Jurkat, Clone E6-1 (cell line): ENCODE results near the gene PLXNA4.

Experiments
- DNase-seq: peaks from one replicate; pipeline ENCODE4 v3.0.0-alpha.2; 2011; ENCODE audit warnings: low read depth, low spot score
- H3K4me3 ChIP-seq: 2 replicates; pipeline ENCODE4 v1.5.1; 2011; ENCODE audit warnings: mild to moderate bottlenecking, low read length, control low read depth, moderate library complexity

The PLXNA4 gene

DNA sequence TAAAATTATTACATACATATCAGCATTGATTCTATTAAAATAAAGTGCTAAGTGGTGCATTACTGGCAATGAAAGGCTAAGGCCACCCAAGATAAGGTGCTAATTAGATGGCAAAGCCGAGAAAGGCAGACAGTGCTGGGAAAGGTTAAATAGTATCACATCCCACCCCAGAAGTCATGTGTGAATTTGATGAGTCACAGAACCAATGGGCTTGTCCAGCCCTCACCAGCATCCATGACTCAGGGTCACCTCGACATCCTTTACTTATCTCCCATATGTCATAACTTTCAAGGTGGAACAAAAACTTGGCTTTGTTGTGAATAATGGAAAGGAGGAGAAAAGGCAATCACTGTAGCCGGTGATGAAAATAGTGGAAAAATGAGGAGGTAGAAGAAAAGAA lies 459.1 kb downstream of the PLXNA4 start:
- H3K4me3 ChIP-seq, result no peak overlapping the region
- no peak for DNase-seq

DNA sequence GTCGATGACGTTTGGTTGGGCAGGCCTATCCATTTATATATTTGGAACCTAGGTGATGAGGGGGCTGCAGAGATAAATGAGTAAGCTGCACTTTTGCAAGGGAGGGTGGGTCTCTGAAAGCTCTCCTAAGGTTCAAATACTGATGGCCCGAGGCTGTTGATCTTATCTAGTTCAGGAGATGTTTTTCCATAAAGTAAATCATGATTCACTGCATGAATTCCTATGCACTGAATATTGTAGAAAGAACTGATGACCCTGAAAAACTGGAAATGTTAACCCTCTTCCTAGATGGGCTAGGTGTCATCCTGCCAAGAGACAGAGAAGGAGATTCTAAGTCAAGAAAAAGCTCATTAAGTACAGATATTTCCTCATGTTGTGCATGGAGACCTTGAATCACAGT lies 459.9 kb downstream of the PLXNA4 start:
- no peak for DNase-seq

DNA sequence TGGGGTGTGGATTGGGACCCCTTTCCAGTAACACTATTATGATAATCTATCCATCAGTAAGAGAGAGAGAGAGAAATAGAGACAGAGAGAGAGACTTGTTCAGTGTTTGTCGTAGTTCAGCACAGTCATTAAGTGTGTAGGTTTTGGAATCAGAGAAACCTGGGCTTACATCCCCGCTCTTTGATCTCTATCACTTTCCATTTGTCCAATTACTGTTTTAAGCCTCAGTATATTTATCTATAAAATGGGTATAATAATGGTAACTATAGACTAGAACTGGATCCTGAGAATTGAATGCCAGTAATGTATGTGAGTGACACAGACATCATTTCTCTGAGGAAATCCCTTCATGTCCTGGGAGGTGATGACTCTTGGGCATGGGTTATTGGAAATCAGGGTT lies 460.5 kb downstream of the PLXNA4 start:
- DNase-seq, result no peak

More for the DNA sequence above, 459.9 kb downstream of the PLXNA4 start:
- H3K4me3 ChIP-seq, result no peak overlapping the region

GRCh38 chr7:132115028-132115427 lies 461.2 kb downstream of the PLXNA4 start:
- no peak overlapping the region for H3K4me3 ChIP-seq
- no peak for DNase-seq

More for the DNA sequence above, 460.5 kb downstream of the PLXNA4 start:
- H3K4me3 ChIP-seq, result no peak overlapping the region

- DNase-seq, result no peak
- H3K4me3 ChIP-seq, result no peak overlapping the region
Measured at GRCh38 chr7:132114411-132114810, 461.9 kb downstream of the PLXNA4 start.

- DNase-seq, result no peak
- H3K4me3 ChIP-seq, result no peak overlapping the region
Measured at GRCh38 chr7:132113536-132114371, 462.5 kb downstream of the PLXNA4 start.

DNA sequence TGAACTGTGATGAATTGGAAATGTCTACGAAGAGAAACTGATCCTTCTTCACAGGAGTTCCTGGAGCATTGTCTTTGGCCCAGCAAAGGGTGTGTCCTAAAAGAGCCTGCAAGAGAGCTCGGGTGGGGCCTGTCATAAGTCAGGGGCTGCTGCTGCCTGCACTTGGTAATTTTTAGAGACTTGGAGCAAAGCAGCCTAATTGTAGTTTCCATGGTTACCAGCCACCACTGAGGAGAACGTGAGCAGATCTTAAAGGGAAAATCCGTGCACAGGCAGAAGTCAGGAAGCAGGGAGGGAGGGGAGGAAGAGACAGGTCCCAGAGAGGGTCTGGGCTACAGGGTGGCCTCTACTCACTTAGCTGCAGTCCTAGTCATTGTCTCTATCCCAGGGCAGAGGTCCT lies 463.6 kb downstream of the PLXNA4 start:
- H3K4me3 ChIP-seq, result no peak overlapping the region
- no peak for DNase-seq

DNA sequence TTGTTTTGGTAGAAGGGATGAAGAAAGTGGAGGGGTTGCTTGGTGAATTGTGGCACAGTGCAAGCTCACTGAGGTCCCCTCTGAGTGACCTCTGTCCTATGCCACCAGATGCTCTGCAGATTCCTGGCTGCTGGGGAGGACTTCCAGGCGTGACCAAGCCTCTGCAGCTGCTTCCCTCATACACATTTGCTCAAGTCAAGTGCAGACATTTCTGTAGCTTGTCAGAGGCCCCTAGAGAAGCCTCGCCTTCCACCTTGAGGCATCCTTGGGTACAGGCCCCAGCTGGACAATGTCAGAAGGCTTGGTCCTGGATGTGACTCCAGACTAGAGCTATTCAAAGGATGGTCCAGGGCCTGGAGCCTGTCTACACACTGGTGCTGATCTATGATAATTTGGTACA lies 464.2 kb downstream of the PLXNA4 start:
- DNase-seq, result no peak
- H3K4me3 ChIP-seq, result no peak overlapping the region

- DNase-seq, result no peak
- H3K4me3 ChIP-seq, result no peak overlapping the region
Measured at GRCh38 chr7:132110692-132111091, 465.6 kb downstream of the PLXNA4 start.

- H3K4me3 ChIP-seq, result no peak overlapping the region
Measured at GRCh38 chr7:132109769-132110168, 466.5 kb downstream of the PLXNA4 start.

GRCh38 chr7:132108563-132108962 lies 467.7 kb downstream of the PLXNA4 start:
- DNase-seq, result no peak
- H3K4me3 ChIP-seq, result no peak overlapping the region

More at GRCh38 chr7:132109769-132110168, 466.5 kb downstream of the PLXNA4 start:
- DNase-seq, result no peak

- no peak overlapping the region for H3K4me3 ChIP-seq
- no peak for DNase-seq
Measured at GRCh38 chr7:132106491-132106890, 469.8 kb downstream of the PLXNA4 start.

GRCh38 chr7:132105096-132105495 lies 471.2 kb downstream of the PLXNA4 start:
- DNase-seq, result no peak
- no peak overlapping the region for H3K4me3 ChIP-seq

DNA sequence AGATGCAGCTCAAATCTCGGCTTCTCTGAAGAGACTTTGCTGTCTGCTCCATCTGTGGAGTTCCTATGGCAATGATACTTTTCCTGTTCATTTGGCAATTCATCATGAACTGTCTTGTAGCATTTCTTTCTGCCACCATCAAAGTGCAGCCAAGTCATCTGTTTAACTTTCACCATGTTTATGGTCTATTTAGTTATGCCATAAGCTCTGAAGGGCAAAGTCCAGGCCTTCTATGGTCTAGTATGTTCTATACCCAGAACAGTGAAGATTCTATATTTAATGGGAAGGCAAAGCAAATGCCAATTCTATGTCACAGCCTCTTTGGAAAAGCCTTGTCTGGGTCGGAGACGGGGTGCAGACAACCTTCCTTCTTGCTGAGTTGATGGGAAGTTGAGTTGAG lies 472.6 kb downstream of the PLXNA4 start:
- no peak for DNase-seq

GRCh38 chr7:132102942-132103341 lies 473.3 kb downstream of the PLXNA4 start:
- H3K4me3 ChIP-seq, result no peak overlapping the region

More for the DNA sequence above, 472.6 kb downstream of the PLXNA4 start:
- no peak overlapping the region for H3K4me3 ChIP-seq

DNA sequence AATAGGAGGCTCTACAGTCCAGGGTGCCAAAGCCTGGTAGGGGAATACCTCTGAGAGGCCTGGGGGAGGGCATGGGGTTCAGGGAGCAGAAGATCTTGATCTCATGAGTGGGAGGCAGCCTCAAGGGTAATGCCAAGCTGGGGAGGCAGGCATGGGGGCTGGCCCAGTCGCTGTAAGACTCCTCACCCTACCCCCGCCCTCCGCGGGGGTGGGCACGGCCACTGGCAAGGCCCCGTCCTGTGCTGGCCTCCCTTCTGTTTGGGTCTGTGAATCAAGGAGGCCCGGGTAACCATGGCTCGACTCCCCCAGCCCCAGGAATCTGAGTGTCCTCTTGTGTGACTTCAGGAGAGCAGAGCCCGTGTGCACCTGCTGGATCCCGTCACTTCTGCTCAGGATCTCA lies 473.9 kb downstream of the PLXNA4 start:
- no peak for DNase-seq
- no peak overlapping the region for H3K4me3 ChIP-seq

More at GRCh38 chr7:132102942-132103341, 473.3 kb downstream of the PLXNA4 start:
- DNase-seq, result no peak

GRCh38 chr7:132100981-132101380 lies 475.3 kb downstream of the PLXNA4 start:
- DNase-seq, result no peak
- no peak overlapping the region for H3K4me3 ChIP-seq

GRCh38 chr7:132100483-132100882 lies 475.8 kb downstream of the PLXNA4 start:
- no peak for DNase-seq
- no peak overlapping the region for H3K4me3 ChIP-seq

GRCh38 chr7:132099163-132099562 lies 477.1 kb downstream of the PLXNA4 start:
- H3K4me3 ChIP-seq, result no peak overlapping the region
- DNase-seq, result no peak

- DNase-seq, result no peak
Measured at GRCh38 chr7:132098327-132098726, 477.9 kb downstream of the PLXNA4 start.

GRCh38 chr7:132097550-132098134 lies 478.6 kb downstream of the PLXNA4 start:
- H3K4me3 ChIP-seq, result no peak overlapping the region
- DNase-seq, result no peak

More at GRCh38 chr7:132098327-132098726, 477.9 kb downstream of the PLXNA4 start:
- H3K4me3 ChIP-seq, result no peak overlapping the region
